ENCODE data around the gene SLC38A4. TPM values are rescaled to one million over a fixed set of nuclear protein-coding genes. Genes with fewer than 3 reads are reported as not detected.

The SLC38A4 gene
- total and polyA plus RNA-seq, 2 experiments from 2014 or later, result 6.2 to 12.5 TPM

GRCh38 chr12:46815809-46816208, 10.0 kb downstream of the SLC38A4 start:
- no peaks in the 10 kb centered on the region for H4K20me1 ChIP-seq (replicated peaks; ENCODE audit: insufficient read depth)
- 0 out of 2 replicates have a peak overlapping the region, but pooled peaks have one; percentile 14 for H3K4me2 ChIP-seq
- Mint-ChIP-seq H3K27me3 (ENCODE audit: insufficient read depth, low read depth, poor library complexity) (no peaks in the 10 kb centered on the region), H3K4me1 (peaks cover 28% of the 10 kb centered on the region; the same call in 2 of the 3 replicates), H3K36me3 (ENCODE audit: low read depth) (no peaks in the 10 kb centered on the region), H3K9me3 (no peaks in the 10 kb centered on the region), H3K4me3 (no peak overlapping the region), H3K27ac (no peak overlapping the region)
- TF ChIP-seq POLR2AphosphoS5 (IDR thresholded peaks at IDR 0.05; ENCODE audit: low read depth) (no peak), NANOG (IDR thresholded peaks at IDR 0.05; ENCODE audit: borderline replicate concordance) (no peak), STAT1 (IDR thresholded peaks at IDR 0.05; ENCODE audit: unreplicated experiment) (no peak), ETS1 (IDR thresholded peaks at IDR 0.05) (no peak), EZH2phosphoT487 (IDR thresholded peaks at IDR 0.05; ENCODE audit: unreplicated experiment) (no peak), EZH2 (IDR thresholded peaks at IDR 0.05; ENCODE audit: low read depth, unreplicated experiment) (no peak), CREB1 (CRISPR knock-in tag; IDR thresholded peaks at IDR 0.05; ENCODE audit: low read depth) (no peak), ZNF331 (CRISPR knock-in tag; IDR thresholded peaks at IDR 0.05; ENCODE audit: low read depth) (no peak), ZNF114 (CRISPR knock-in tag; IDR thresholded peaks at IDR 0.05) (no peak), JUNB (IDR thresholded peaks at IDR 0.05; ENCODE audit: unreplicated experiment) (no peak), REST (IDR thresholded peaks at IDR 0.05; ENCODE audit: unreplicated experiment) (no peak), ZNF462 (CRISPR knock-in tag; IDR thresholded peaks at IDR 0.05) (no peak), CTCF (conservative IDR thresholded peaks at IDR 0.05; ENCODE audit: low read depth in 2 of 2) (no peak)
- H3K36me3 ChIP-seq (ENCODE audit: insufficient read depth), result no peaks in the 10 kb centered on the region
- H3K4me3 ChIP-seq, result no peak overlapping the region
- no peak for DNase-seq (ENCODE audit: low spot score)
- H3K9me2 ChIP-seq (ENCODE audit: insufficient read depth), result no peaks in the 10 kb centered on the region
- no peaks in the 10 kb centered on the region for H3K79me2 ChIP-seq (replicated peaks; ENCODE audit: insufficient read depth)
- H2AFZ ChIP-seq, result no peak overlapping the region
- H3K27ac ChIP-seq (ENCODE audit: low read depth), result no peak overlapping the region
- no peaks in the 10 kb centered on the region for H3F3A ChIP-seq (replicated peaks; ENCODE audit: low read depth)
- ATAC-seq, result no peak
- peaks cover 23% of the 10 kb centered on the region for H3K4me1 ChIP-seq (ENCODE audit: insufficient read depth)
- H3K27me3 ChIP-seq (ENCODE audit: insufficient read depth), result no peaks in the 10 kb centered on the region
